Measurements from ENCODE around the gene PARS2. TPM values are rescaled to one million over a fixed set of nuclear protein-coding genes. Genes with fewer than 3 reads are reported as not detected.

Gene PARS2
- total RNA-seq, 6 donors from 2014 or later: 1.0 to 4.8 (median 3.9) TPM

DNA sequence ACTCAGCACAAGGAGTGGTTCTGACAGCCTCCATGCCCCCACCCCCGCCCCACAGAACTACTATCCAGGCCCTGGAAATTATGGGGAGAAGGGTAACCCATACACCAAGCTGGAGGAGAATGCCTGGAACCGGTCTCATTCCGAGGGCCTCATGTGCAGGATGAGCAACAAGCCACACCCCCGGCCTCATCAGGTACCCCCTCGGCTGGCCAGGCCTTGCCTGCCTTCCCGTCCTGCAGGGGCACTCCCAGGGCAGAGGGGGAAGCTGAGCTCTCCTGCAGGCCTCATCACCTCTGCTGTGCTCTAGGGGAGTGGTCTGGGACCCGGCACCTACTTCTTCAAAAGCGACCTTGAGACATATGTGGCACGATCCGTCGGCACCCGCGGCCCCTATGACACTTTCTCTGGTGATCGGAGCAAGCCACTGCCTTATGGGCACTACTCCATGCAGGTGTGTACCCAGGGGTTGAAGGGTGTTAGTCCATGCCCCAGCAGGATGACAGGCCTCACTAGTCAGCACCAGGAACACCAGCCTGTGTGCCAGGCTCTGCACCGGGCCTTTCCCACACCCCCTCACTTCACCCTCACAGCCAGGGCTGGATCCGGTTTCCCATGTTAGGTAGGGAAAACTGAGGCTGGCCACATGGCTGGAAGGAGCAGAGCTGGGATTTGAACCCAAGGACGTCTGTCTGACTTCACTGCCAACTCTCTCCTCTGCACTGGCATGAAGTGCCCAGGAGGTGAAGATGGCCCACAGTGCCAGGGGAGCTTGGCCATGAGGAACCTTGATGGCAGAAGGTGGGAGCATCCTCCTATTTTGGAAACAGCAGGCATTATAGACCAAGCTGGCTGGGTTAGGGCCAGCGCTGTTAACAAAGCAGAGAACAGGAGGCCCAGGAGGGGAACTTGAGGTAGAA, 47.7 kb upstream of the PARS2 start:
- H3K36me3 ChIP-seq: no peaks in the 10 kb centered on the region
- no peaks in the 10 kb centered on the region for H3K27me3 ChIP-seq
- WGBS, 2 donors: 83 to 84% methylated on average over 8 to 18 of the region's 18 CpGs
- H3K4me1 ChIP-seq: no peaks in the 10 kb centered on the region
- H3K4me3 ChIP-seq: no peak overlapping the region
- H3K27ac ChIP-seq: no peak overlapping the region
- DNase-seq (no peak), ATAC-seq (ENCODE audit: low FRiP score in 2 of 2) (no peak)
- TF ChIP-seq EP300 (IDR thresholded peaks at IDR 0.05) (no peak), POLR2A (IDR thresholded peaks at IDR 0.05) (no peak)
- H3K9me3 ChIP-seq: no peaks in the 10 kb centered on the region

DNA sequence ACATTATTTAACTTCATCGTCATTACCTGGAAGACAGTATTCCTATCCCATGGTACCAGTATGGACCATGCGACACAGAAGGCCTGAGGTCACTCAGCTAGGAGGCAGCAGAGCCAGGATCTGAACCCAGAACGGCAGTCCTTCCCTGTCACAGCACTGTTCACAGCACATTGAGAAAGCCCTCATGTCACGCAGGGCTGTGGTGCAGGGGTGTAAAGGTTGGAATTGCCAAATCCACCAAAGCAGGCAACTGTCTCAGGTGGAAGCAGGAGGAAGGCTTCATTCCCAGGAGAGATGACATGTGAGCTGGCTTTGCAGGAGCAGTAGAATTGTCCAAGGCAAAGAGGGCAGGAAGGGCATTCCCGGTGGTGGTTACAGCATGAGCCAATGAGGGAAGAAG, 46.7 kb upstream of the PARS2 start:
- no peak overlapping the region for H3K27ac ChIP-seq
- no peaks in the 10 kb centered on the region for H3K4me1 ChIP-seq
- TF ChIP-seq POLR2A (IDR thresholded peaks at IDR 0.05) (no peak), EP300 (IDR thresholded peaks at IDR 0.05) (no peak), POLR2AphosphoS5 (IDR thresholded peaks at IDR 0.05) (no peak)
- TF ChIP-seq, protein P1, sequence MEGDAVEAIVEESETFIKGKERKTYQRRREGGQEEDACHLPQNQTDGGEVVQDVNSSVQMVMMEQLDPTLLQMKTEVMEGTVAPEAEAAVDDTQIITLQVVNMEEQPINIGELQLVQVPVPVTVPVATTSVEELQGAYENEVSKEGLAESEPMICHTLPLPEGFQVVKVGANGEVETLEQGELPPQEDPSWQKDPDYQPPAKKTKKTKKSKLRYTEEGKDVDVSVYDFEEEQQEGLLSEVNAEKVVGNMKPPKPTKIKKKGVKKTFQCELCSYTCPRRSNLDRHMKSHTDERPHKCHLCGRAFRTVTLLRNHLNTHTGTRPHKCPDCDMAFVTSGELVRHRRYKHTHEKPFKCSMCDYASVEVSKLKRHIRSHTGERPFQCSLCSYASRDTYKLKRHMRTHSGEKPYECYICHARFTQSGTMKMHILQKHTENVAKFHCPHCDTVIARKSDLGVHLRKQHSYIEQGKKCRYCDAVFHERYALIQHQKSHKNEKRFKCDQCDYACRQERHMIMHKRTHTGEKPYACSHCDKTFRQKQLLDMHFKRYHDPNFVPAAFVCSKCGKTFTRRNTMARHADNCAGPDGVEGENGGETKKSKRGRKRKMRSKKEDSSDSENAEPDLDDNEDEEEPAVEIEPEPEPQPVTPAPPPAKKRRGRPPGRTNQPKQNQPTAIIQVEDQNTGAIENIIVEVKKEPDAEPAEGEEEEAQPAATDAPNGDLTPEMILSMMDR (IDR thresholded peaks at IDR 0.05): no peak
- DNase-seq (no peak), ATAC-seq (ENCODE audit: low FRiP score in 2 of 2) (no peak)
- 83 to 90% methylated on average over 5 of the region's 5 CpGs for WGBS, 2 donors
- no peaks in the 10 kb centered on the region for H3K36me3 ChIP-seq
- no peaks in the 10 kb centered on the region for H3K27me3 ChIP-seq
- no peak overlapping the region for H3K4me3 ChIP-seq
- no peaks in the 10 kb centered on the region for H3K9me3 ChIP-seq

DNA sequence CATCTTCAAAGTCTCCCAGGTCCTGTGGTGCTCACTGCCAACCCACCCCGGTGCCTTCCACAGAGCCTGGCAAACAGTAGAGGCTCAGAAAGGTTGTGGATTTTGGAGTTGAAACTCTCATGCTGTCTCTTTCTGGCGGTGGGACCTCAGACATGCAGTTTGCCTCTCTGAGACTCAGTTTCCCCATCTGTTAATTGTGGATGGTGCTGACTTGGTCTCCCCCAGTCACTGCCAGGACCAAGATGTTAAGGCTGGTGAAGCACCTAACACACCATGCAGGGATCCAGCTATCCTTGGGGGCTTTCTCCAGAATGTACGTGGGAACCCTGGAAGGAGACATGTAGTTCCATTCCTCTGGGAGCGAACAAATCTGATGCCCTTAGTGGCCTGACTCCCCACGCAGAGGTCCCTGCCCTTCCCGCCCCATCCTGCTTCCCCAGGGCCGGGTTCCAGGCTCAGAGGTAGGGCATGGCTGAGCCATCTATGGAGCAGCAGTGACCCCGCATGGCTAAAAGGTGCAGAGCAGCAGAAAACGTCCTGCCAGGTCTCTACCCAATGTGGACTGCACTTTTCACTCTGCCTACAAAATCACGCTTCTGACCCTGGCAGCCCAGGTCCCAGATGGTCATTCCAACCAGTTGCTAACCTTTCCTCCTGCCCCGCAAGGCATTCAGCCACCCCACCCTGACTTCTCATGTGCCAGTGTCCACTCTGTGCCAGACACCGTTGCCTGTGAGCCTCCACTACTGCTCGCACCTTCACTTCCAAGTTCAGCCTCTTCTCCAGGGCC, 46.0 kb upstream of the PARS2 start:
- no peaks in the 10 kb centered on the region for H3K36me3 ChIP-seq
- H3K4me1 ChIP-seq: no peaks in the 10 kb centered on the region
- DNase-seq (peak in 1 of 2 donors; percentile 59), ATAC-seq (ENCODE audit: low FRiP score in 2 of 2) (peak; percentile 71 to 85)
- H3K27ac ChIP-seq: no peak overlapping the region
- 36 to 38% methylated on average over 11 to 12 of the region's 13 CpGs for WGBS, 2 donors
- H3K9me3 ChIP-seq: no peaks in the 10 kb centered on the region
- TF ChIP-seq, protein P1 (IDR thresholded peaks at IDR 0.05): peak; percentile 68 to 88 (median 71)
- no peak for TF ChIP-seq POLR2A (IDR thresholded peaks at IDR 0.05)
- H3K4me3 ChIP-seq: no peak overlapping the region
- no peaks in the 10 kb centered on the region for H3K27me3 ChIP-seq

DNA sequence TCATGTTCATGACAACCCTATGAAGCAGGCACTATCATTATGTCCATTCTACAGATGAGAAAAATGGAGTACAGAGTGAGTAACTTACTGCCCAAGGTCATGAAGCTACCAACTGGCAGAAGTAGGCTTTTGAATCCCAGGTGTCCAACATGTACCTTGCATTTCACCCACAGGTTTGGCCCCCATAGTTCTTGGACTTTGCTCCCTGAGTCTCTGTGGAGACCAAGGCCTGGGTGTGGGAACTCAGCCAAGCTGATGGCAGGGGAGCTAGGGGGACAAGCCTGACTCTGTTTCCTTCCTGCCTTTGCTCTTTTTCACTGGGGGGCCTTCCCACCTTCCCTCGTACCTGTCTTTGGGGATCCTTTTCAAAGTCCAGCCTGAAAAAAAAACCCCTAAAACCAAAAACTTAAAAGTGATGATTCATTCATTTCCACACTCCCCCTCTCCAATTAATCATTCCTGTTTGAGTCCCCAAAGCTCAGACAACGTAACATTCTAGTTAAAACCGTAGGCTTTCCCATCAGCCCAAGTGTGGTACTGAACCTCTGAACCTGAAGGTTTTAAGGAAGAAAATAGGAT, 45.3 kb upstream of the PARS2 start:
- H3K36me3 ChIP-seq: no peaks in the 10 kb centered on the region
- TF ChIP-seq POLR2AphosphoS5 (IDR thresholded peaks at IDR 0.05): no peak
- TF ChIP-seq, protein P1 (IDR thresholded peaks at IDR 0.05): no peak
- no peak for TF ChIP-seq POLR2A (IDR thresholded peaks at IDR 0.05)
- TF ChIP-seq EP300 (IDR thresholded peaks at IDR 0.05): no peak
- DNase-seq: no peak
- ATAC-seq (ENCODE audit: low FRiP score in 2 of 2): no peak
- no peaks in the 10 kb centered on the region for H3K4me1 ChIP-seq
- H3K9me3 ChIP-seq: no peaks in the 10 kb centered on the region
- no peak overlapping the region for H3K4me3 ChIP-seq
- H3K27me3 ChIP-seq: no peaks in the 10 kb centered on the region
- no peak overlapping the region for H3K27ac ChIP-seq
- WGBS, 2 donors: 39 to 59% methylated on average over 3 of the region's 3 CpGs

Measured in upper lobe of left lung (tissue), 6 donors.